ENCODE measurements around the gene ARNT2.

Gene ARNT2

DNA sequence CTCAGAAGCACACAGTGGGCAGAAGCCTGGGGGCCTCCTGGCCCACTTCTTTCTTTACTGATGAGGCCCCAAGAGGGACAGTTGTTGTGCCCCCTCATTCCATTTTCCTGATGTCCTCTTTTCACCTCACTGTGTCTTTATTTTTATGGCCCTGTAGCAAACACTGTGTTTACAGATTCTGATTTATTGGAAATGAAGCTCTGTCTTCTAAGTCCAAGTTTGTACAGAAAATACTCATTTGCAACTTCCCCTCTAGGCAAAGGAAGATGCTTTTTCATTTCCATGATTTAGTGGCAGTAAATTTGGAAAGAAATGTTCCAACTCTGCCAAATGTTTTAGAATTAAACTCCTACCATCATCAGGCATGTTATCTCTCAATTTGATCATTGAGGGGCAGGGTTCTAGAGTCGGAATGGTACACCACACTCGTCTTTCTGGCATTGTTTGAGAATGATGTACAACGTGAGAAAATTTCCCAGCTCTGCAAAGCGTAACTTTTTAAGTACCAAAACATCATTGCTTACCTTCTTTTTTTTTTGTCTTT, 129.7 kb downstream of the ARNT2 start:
- no peak overlapping the region for H3K4me3 ChIP-seq (ENCODE audit: control insufficient read depth, low read depth, low read length)
- TF ChIP-seq, protein P1, sequence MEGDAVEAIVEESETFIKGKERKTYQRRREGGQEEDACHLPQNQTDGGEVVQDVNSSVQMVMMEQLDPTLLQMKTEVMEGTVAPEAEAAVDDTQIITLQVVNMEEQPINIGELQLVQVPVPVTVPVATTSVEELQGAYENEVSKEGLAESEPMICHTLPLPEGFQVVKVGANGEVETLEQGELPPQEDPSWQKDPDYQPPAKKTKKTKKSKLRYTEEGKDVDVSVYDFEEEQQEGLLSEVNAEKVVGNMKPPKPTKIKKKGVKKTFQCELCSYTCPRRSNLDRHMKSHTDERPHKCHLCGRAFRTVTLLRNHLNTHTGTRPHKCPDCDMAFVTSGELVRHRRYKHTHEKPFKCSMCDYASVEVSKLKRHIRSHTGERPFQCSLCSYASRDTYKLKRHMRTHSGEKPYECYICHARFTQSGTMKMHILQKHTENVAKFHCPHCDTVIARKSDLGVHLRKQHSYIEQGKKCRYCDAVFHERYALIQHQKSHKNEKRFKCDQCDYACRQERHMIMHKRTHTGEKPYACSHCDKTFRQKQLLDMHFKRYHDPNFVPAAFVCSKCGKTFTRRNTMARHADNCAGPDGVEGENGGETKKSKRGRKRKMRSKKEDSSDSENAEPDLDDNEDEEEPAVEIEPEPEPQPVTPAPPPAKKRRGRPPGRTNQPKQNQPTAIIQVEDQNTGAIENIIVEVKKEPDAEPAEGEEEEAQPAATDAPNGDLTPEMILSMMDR (conservative IDR thresholded peaks at IDR 0.05; ENCODE audit: control insufficient read depth, insufficient read depth, low read depth, low read length) = no peak
- DNase-seq (ENCODE audit: low read depth) = no peak

DNA sequence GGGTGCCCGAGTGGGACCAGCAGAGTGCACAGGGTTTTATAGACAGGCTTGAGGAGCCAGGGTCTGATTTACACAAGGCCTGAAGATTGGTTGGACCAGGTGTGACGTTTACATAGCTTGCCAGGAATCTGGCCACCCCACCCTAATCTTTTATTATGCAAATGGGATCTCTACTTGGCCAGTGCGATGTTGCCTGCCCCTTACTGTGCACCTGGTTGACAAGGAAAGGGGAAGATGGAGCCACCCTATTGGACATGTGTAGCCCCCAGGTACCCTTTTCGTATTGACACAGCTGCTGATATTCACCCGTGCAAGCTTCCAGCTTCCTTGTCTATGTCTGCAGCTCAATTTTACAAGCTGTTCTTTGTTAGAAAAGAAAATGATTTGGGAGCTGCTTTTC, 132.0 kb downstream of the ARNT2 start:
- H3K4me3 ChIP-seq (ENCODE audit: control insufficient read depth, low read depth, low read length) = no peak overlapping the region
- TF ChIP-seq, protein P1 (conservative IDR thresholded peaks at IDR 0.05; ENCODE audit: control insufficient read depth, insufficient read depth, low read depth, low read length) = no peak
- no peak for DNase-seq (ENCODE audit: low read depth)

DNA sequence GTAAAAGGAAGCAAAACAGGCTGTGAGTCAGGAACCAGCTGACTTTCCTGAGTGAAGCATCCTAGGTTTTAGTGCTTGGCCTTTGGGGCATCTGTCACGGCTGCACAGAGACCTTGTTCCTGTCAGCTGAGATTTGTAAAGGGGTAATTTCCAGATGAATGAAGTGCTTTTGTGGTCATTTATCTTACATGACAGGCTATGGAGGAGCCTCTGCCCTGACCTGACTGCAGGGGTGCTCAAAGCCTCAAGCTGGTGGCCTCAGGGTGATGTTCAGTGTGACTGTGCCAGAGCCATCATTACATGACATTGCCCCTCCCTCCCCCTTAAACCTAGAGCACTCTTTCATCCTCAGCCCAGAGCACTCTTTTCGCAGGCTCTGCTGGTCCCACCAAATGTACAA, 132.5 kb downstream of the ARNT2 start:
- H3K4me3 ChIP-seq (ENCODE audit: control insufficient read depth, low read depth, low read length) = no peak overlapping the region
- DNase-seq (ENCODE audit: low read depth) = no peak
- TF ChIP-seq, protein P1 (conservative IDR thresholded peaks at IDR 0.05; ENCODE audit: control insufficient read depth, insufficient read depth, low read depth, low read length) = no peak

DNA sequence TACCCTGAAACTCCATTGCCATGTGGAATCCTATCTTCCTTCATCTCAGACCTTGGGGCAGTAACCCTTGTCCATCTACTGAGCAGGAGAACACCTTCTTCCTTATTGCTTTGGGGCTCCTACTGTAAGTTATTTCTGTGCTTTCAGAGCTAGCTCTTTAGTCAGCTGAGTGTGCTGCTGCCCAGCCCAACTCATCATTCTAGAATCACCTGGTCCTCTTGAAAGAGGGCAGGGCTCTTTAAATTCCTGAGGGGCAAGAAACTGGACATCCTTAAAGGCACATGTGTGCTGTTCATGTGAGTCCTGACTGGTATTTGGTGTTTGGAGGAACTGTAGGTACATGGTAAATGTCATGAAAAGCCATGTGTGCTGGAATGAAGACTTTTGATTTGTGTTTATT, 140.9 kb downstream of the ARNT2 start:
- DNase-seq (ENCODE audit: low read depth) = no peak
- TF ChIP-seq, protein P1 (conservative IDR thresholded peaks at IDR 0.05; ENCODE audit: control insufficient read depth, insufficient read depth, low read depth, low read length) = no peak

DNA sequence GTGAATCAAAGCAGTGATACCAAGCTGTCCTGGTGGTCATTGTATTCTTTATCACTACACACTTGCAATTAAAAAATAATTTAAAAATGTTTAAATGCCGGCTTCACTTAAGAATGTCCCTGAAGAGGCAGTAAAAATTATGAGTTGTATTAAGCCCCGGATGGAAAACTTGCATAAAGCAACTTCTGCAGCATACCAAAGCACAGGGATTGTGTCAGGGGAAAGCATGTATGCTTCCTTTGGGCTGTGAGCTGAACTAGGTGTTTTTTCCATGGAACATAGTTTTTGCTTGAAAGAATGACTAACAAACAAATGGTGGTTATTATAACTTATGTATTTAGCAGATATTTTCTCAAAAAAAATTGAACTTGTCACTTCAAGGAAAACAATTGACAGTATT, 143.1 kb downstream of the ARNT2 start:
- DNase-seq (ENCODE audit: low read depth) = no peak
- TF ChIP-seq, protein P1 (conservative IDR thresholded peaks at IDR 0.05; ENCODE audit: control insufficient read depth, insufficient read depth, low read depth, low read length) = no peak
- no peak overlapping the region for H3K4me3 ChIP-seq (ENCODE audit: control insufficient read depth, low read depth, low read length)

More for the DNA sequence above, 140.9 kb downstream of the ARNT2 start:
- H3K4me3 ChIP-seq (ENCODE audit: control insufficient read depth, low read depth, low read length) = no peak overlapping the region

DNA sequence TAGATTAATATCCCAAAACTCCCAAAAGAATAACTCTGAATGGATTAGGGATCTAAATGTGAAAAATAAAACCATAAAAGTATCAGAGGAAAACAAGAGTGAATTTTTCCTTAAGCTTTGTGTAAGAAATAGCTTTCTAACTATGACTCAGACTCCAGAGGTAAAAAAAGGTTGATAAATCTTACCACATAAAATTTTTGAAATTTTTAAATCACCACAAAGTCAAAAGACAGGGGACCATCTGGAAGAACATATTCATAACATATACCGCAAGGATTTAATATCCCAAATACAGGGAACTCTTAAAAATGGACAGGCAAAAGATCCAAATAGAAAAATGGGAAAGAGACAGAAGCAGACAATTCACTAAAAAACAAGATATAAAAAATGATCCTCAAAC, 145.0 kb downstream of the ARNT2 start:
- TF ChIP-seq, protein P1 (conservative IDR thresholded peaks at IDR 0.05; ENCODE audit: control insufficient read depth, insufficient read depth, low read depth, low read length) = no peak
- DNase-seq (ENCODE audit: low read depth) = peak; percentile 72

DNA sequence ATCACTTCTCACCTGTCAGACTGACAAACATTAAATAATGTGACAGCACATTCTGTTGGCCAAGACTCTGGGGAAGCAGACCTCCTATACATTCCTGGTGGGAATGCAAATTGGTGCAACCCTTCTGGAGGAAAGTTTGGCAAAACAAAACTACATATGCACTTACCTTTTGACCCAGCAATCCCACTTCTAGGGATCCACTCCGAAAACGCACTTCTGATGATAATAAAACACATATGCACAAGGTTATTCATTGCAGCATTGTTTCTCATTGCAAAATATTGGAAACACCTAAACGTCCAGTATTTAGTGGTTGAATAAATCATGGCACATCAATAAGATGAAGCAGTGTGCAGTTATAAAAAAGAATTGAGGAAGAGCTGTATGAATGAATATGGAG, 145.5 kb downstream of the ARNT2 start:
- peak; percentile 73 for DNase-seq (ENCODE audit: low read depth)
- H3K4me3 ChIP-seq (ENCODE audit: control insufficient read depth, low read depth, low read length) = peak overlapping the region; percentile 34
- TF ChIP-seq, protein P1 (conservative IDR thresholded peaks at IDR 0.05; ENCODE audit: control insufficient read depth, insufficient read depth, low read depth, low read length) = no peak

More for the DNA sequence above, 145.0 kb downstream of the ARNT2 start:
- H3K4me3 ChIP-seq (ENCODE audit: control insufficient read depth, low read depth, low read length) = peak overlapping the region; percentile 34

Measured in fibroblast of mammary gland (primary cell).